Activated T-helper 2 cell treated with anti-CD3 and anti-CD28 coated beads, Interferon-gamma antibody, Interleukin-2, Interleukin-4, amounts not matched to agents 10 μg/mL and 5 μg/mL and 100 μg/mL, durations not matched to agents 14 hours and 24 hours and 36 hours (primary cell): ENCODE results near the gene TCAP. TPM values are rescaled to one million over a fixed set of nuclear protein-coding genes. Genes with fewer than 3 reads are reported as not detected.
A peak's percentile ranks its signal among the peaks of the same experiment; 100 is the strongest.

Experiments used
- DNase-seq: peaks from one replicate; pipeline ENCODE4 v3.0.0; 2021; ENCODE audit warnings: low spot score
- H3K27ac Mint-ChIP-seq: one replicate; pipeline ENCODE4 v1.8.0; 2021; ENCODE audit warnings: mixed read lengths
- H3K27me3 Mint-ChIP-seq: one replicate; pipeline ENCODE4 v1.8.0; 2021; ENCODE audit warnings: low read depth, mixed read lengths
- H3K36me3 Mint-ChIP-seq: one replicate; pipeline ENCODE4 v1.8.0; 2021; ENCODE audit warnings: low read depth, mixed read lengths
- H3K4me1 Mint-ChIP-seq: one replicate; pipeline ENCODE4 v1.8.0; 2021; ENCODE audit warnings: low read depth, mixed read lengths
- H3K4me3 Mint-ChIP-seq: one replicate; pipeline ENCODE4 v1.8.0; 2021; ENCODE audit warnings: low read depth, mild to moderate bottlenecking, moderate library complexity, mixed read lengths
- H3K9me3 Mint-ChIP-seq: one replicate; pipeline ENCODE4 v1.8.0; 2021; ENCODE audit warnings: mixed read lengths
- intact Hi-C: fragments of 100-400 bp; cut with micrococcal nuclease; formaldehyde crosslinking; loops from one replicate; pipeline ENCODE4 v1.15.1; 2023
- total RNA-seq: library from RNA; stranded (reverse); gene quantifications from 2 replicates; pipeline ENCODE4 v1.2.3, GENCODE V29; 2022

The TCAP gene
- total RNA-seq, 1 donor from 2014 or later: 0.87 TPM

GRCh38 chr17:39642291-39643074, 22.7 kb upstream of the TCAP start:
- H3K36me3 Mint-ChIP-seq: peaks cover 2% of the 10 kb centered on the region
- no peak overlapping the region for H3K4me3 Mint-ChIP-seq
- no peaks in the 10 kb centered on the region for H3K27me3 Mint-ChIP-seq
- intact Hi-C loops: no loop called here
- H3K9me3 Mint-ChIP-seq: no peaks in the 10 kb centered on the region
- peaks cover 34% of the 10 kb centered on the region for H3K4me1 Mint-ChIP-seq
- no peak overlapping the region for H3K27ac Mint-ChIP-seq
- DNase-seq: no peak

- no peak overlapping the region for H3K27ac Mint-ChIP-seq
Observed at GRCh38 chr17:39643271-39643670, 21.9 kb upstream of the TCAP start.

GRCh38 chr17:39647256-39647655, 17.9 kb upstream of the TCAP start:
- no peak for DNase-seq
- intact Hi-C loops: no loop called here
- Mint-ChIP-seq H3K9me3 (no peaks in the 10 kb centered on the region), H3K27ac (no peak overlapping the region), H3K27me3 (no peaks in the 10 kb centered on the region), H3K36me3 (no peaks in the 10 kb centered on the region), H3K4me3 (no peak overlapping the region), H3K4me1 (peaks cover 15% of the 10 kb centered on the region)

More at GRCh38 chr17:39643271-39643670, 21.9 kb upstream of the TCAP start:
- Mint-ChIP-seq H3K9me3 (no peaks in the 10 kb centered on the region), H3K27me3 (no peaks in the 10 kb centered on the region), H3K4me3 (no peak overlapping the region), H3K4me1 (peaks cover 26% of the 10 kb centered on the region), H3K36me3 (peaks cover 2% of the 10 kb centered on the region)
- intact Hi-C loops: no loop called here
- no peak for DNase-seq

- no peaks in the 10 kb centered on the region for H3K9me3 Mint-ChIP-seq
- H3K4me3 Mint-ChIP-seq: no peak overlapping the region
- no peak overlapping the region for H3K27ac Mint-ChIP-seq
- H3K27me3 Mint-ChIP-seq: no peaks in the 10 kb centered on the region
- no peak for DNase-seq
- H3K36me3 Mint-ChIP-seq: no peaks in the 10 kb centered on the region
- intact Hi-C loops: no loop called here
- peaks cover 11% of the 10 kb centered on the region for H3K4me1 Mint-ChIP-seq
Observed at GRCh38 chr17:39648616-39649366, 16.4 kb upstream of the TCAP start.

- H3K36me3 Mint-ChIP-seq: peaks cover 6% of the 10 kb centered on the region
- intact Hi-C loops: no loop called here
- no peak overlapping the region for H3K27ac Mint-ChIP-seq
- H3K9me3 Mint-ChIP-seq: no peaks in the 10 kb centered on the region
- H3K4me3 Mint-ChIP-seq: no peak overlapping the region
- DNase-seq: no peak
- peaks cover 13% of the 10 kb centered on the region for H3K4me1 Mint-ChIP-seq
- H3K27me3 Mint-ChIP-seq: no peaks in the 10 kb centered on the region
Observed at GRCh38 chr17:39650121-39650579, 15.0 kb upstream of the TCAP start.

GRCh38 chr17:39651923-39652586, 13.1 kb upstream of the TCAP start:
- Mint-ChIP-seq H3K27me3 (no peaks in the 10 kb centered on the region), H3K27ac (peak overlapping the region; percentile 23), H3K9me3 (no peaks in the 10 kb centered on the region), H3K4me1 (peaks cover 8% of the 10 kb centered on the region), H3K4me3 (no peak overlapping the region), H3K36me3 (peaks cover 13% of the 10 kb centered on the region)
- DNase-seq: no peak
- intact Hi-C loops: no loop called here

- Mint-ChIP-seq H3K4me1 (peaks cover 8% of the 10 kb centered on the region), H3K36me3 (peaks cover 14% of the 10 kb centered on the region), H3K4me3 (no peak overlapping the region), H3K27ac (no peak overlapping the region), H3K9me3 (no peaks in the 10 kb centered on the region), H3K27me3 (no peaks in the 10 kb centered on the region)
- no peak for DNase-seq
- intact Hi-C loops: no loop called here
Observed at GRCh38 chr17:39652587-39653315, 12.4 kb upstream of the TCAP start.

- peaks cover 8% of the 10 kb centered on the region for H3K4me1 Mint-ChIP-seq
- H3K9me3 Mint-ChIP-seq: no peaks in the 10 kb centered on the region
- H3K36me3 Mint-ChIP-seq: peaks cover 19% of the 10 kb centered on the region
- no peak overlapping the region for H3K27ac Mint-ChIP-seq
- H3K4me3 Mint-ChIP-seq: no peak overlapping the region
- intact Hi-C loops: no loop called here
- DNase-seq: no peak
- no peaks in the 10 kb centered on the region for H3K27me3 Mint-ChIP-seq
Observed at GRCh38 chr17:39653316-39653661, 11.9 kb upstream of the TCAP start.

- Mint-ChIP-seq H3K4me1 (peaks cover 8% of the 10 kb centered on the region), H3K4me3 (no peak overlapping the region), H3K36me3 (peaks cover 20% of the 10 kb centered on the region), H3K27ac (no peak overlapping the region), H3K9me3 (no peaks in the 10 kb centered on the region), H3K27me3 (no peaks in the 10 kb centered on the region)
- peak; percentile 62 for DNase-seq
- intact Hi-C loops: no loop called here
Observed at GRCh38 chr17:39653662-39654331, 11.4 kb upstream of the TCAP start.

- no peaks in the 10 kb centered on the region for H3K27me3 Mint-ChIP-seq
- H3K36me3 Mint-ChIP-seq: peaks cover 20% of the 10 kb centered on the region
- no peak overlapping the region for H3K27ac Mint-ChIP-seq
- H3K4me1 Mint-ChIP-seq: peaks cover 6% of the 10 kb centered on the region
- DNase-seq: no peak
- no peaks in the 10 kb centered on the region for H3K9me3 Mint-ChIP-seq
- intact Hi-C loops: no loop called here
- H3K4me3 Mint-ChIP-seq: no peak overlapping the region
Observed at GRCh38 chr17:39655105-39655504, 10.0 kb upstream of the TCAP start.

- DNase-seq: no peak
- H3K4me3 Mint-ChIP-seq: no peak overlapping the region
- peaks cover 32% of the 10 kb centered on the region for H3K36me3 Mint-ChIP-seq
- H3K9me3 Mint-ChIP-seq: no peaks in the 10 kb centered on the region
- no peaks in the 10 kb centered on the region for H3K27me3 Mint-ChIP-seq
- intact Hi-C loops: no loop called here
- peaks cover 4% of the 10 kb centered on the region for H3K4me1 Mint-ChIP-seq
- no peak overlapping the region for H3K27ac Mint-ChIP-seq
Observed at GRCh38 chr17:39658346-39658745, 6.8 kb upstream of the TCAP start.

GRCh38 chr17:39658760-39659159, 6.4 kb upstream of the TCAP start:
- no peak overlapping the region for H3K27ac Mint-ChIP-seq
- no peak for DNase-seq
- peaks cover 32% of the 10 kb centered on the region for H3K36me3 Mint-ChIP-seq
- no peaks in the 10 kb centered on the region for H3K9me3 Mint-ChIP-seq
- intact Hi-C loops: no loop called here
- H3K27me3 Mint-ChIP-seq: no peaks in the 10 kb centered on the region
- H3K4me3 Mint-ChIP-seq: no peak overlapping the region
- H3K4me1 Mint-ChIP-seq: peaks cover 2% of the 10 kb centered on the region
